GM18498 (cell line): ENCODE results near the gene SELENOK.

Experiments used
- ATAC-seq: cut with Tn5 transposase; IDR thresholded peaks from one replicate; pipeline ENCODE4 v1.9.1; 2021; ENCODE audit warnings: mild to moderate bottlenecking, moderate library complexity; ENCODE audit not compliant: unreplicated experiment

The SELENOK gene

GRCh38 chr3:53843195-53844177 is 48.2 kb downstream of the SELENOK start:
- peak; percentile 46 for ATAC-seq

- no peak for ATAC-seq
These were observed 49.0 kb downstream of the SELENOK start for GRCh38 chr3:53842436-53843194.

- no peak for ATAC-seq
These were observed 50.4 kb downstream of the SELENOK start for GRCh38 chr3:53841296-53841695.

- no peak for ATAC-seq
These were observed 54.3 kb downstream of the SELENOK start for GRCh38 chr3:53837331-53837730.

GRCh38 chr3:53836084-53836872 is 55.4 kb downstream of the SELENOK start:
- no peak for ATAC-seq

GRCh38 chr3:53835257-53835656 is 56.4 kb downstream of the SELENOK start:
- ATAC-seq: no peak

GRCh38 chr3:53834429-53835095 is 57.1 kb downstream of the SELENOK start:
- ATAC-seq: no peak
